Mesendoderm (in vitro differentiated cells): Measurements from ENCODE around the gene CCDC40.

ENCODE experiments used
- DNase-seq: peaks from one replicate; pipeline ENCODE4 v3.0.0; 2013
- H2AK5ac ChIP-seq: 2 replicates; pipeline ENCODE4 v1.6.1; 2013; ENCODE audit warnings: low read length, inconsistent platforms
- H2BK120ac ChIP-seq: 2 replicates; pipeline ENCODE4 v1.6.1; 2013; ENCODE audit warnings: low read depth, mild to moderate bottlenecking, low read length, moderate library complexity, mixed read lengths
- H2BK15ac ChIP-seq: replicated peaks from 2 replicates; pipeline ENCODE4 v1.6.1; 2013; ENCODE audit warnings: low read depth, mild to moderate bottlenecking, moderate library complexity
- H2BK5ac ChIP-seq: 2 replicates; pipeline ENCODE4 v1.6.1; 2013; ENCODE audit warnings: low read length, inconsistent platforms
- H3K18ac ChIP-seq: 2 replicates; pipeline ENCODE4 v1.6.1; 2013; ENCODE audit warnings: mild to moderate bottlenecking, low read length, mixed read lengths
- H3K23ac ChIP-seq: one replicate; pipeline ENCODE4 v1.6.1; 2013; ENCODE audit warnings: low read length
- H3K27ac ChIP-seq: 2 replicates; pipeline ENCODE4 v1.5.1; 2013; ENCODE audit warnings: low read depth, mild to moderate bottlenecking, inconsistent platforms, low read length, moderate library complexity
- H3K27me3 ChIP-seq: 2 replicates; pipeline ENCODE4 v1.6.1; 2013; ENCODE audit warnings: low read length, control low read depth, mild to moderate bottlenecking, inconsistent platforms; ENCODE audit not compliant: insufficient read depth, poor library complexity
- H3K36me3 ChIP-seq: 2 replicates; pipeline ENCODE4 v1.6.1; 2013; ENCODE audit warnings: low read length, inconsistent platforms; ENCODE audit not compliant: control insufficient read depth, insufficient read depth
- H3K4ac ChIP-seq: one replicate; pipeline ENCODE4 v1.6.1; 2013; ENCODE audit warnings: low read depth, mild to moderate bottlenecking, low read length, moderate library complexity
- H3K4me1 ChIP-seq: 2 replicates; pipeline ENCODE4 v1.6.1; 2013; ENCODE audit warnings: low read depth, low read length, inconsistent platforms; ENCODE audit not compliant: control insufficient read depth
- H3K4me2 ChIP-seq: 2 replicates; pipeline ENCODE4 v1.6.1; 2013; ENCODE audit warnings: low read length
- H3K4me3 ChIP-seq: 2 replicates; pipeline ENCODE4 v1.5.1; 2013; ENCODE audit warnings: mild to moderate bottlenecking, low read length
- H3K56ac ChIP-seq: one replicate; pipeline ENCODE4 v1.6.1; 2013; ENCODE audit warnings: low read length
- H3K79me1 ChIP-seq: 2 replicates; pipeline ENCODE4 v1.6.1; 2013; ENCODE audit warnings: low read length, inconsistent platforms
- H3K79me2 ChIP-seq: 2 replicates; pipeline ENCODE4 v1.6.1; 2013; ENCODE audit warnings: mild to moderate bottlenecking, low read length; ENCODE audit not compliant: control insufficient read depth, insufficient read depth
- H3K9ac ChIP-seq: 2 replicates; pipeline ENCODE4 v1.6.1; 2013; ENCODE audit warnings: low read length, inconsistent platforms
- H4K5ac ChIP-seq: one replicate; pipeline ENCODE4 v1.6.1; 2013; ENCODE audit warnings: low read length
- H4K8ac ChIP-seq: one replicate; pipeline ENCODE4 v1.6.1; 2013; ENCODE audit warnings: low read depth, mild to moderate bottlenecking, control low read depth, low read length, moderate library complexity
- WGBS: extraction: QIAGEN DNeasy Blood & Tissue Kit; methylation state at CpG from one replicate; pipeline ENCODE4 v1.1.7; 2013; ENCODE audit warnings: low lambda C conversion rate, missing lambda C conversion rate; ENCODE audit not compliant: insufficient coverage; ENCODE audit errors: extremely low coverage; 5-methylcytosine and 5-hydroxymethylcytosine counted together

CCDC40 gene

GRCh38 chr17:80095038-80095843 is 58.8 kb downstream of the CCDC40 start:
- no peak overlapping the region for H2BK120ac ChIP-seq
- no peak overlapping the region for H2BK15ac ChIP-seq
- H3K4me3 ChIP-seq = no peak overlapping the region
- no peaks in the 10 kb centered on the region for H3K36me3 ChIP-seq
- H3K23ac ChIP-seq = no peak overlapping the region
- H3K18ac ChIP-seq = no peak overlapping the region
- no peaks in the 10 kb centered on the region for H3K27me3 ChIP-seq
- no peak for DNase-seq
- no peak overlapping the region for H3K4ac ChIP-seq
- H3K4me2 ChIP-seq = no peak overlapping the region
- no peak overlapping the region for H3K56ac ChIP-seq
- no CpG with 5 or more reads among the region's 37 CpGs for WGBS
- no peaks in the 10 kb centered on the region for H3K79me2 ChIP-seq
- no peak overlapping the region for H4K5ac ChIP-seq
- H2BK5ac ChIP-seq = no peak overlapping the region
- H4K8ac ChIP-seq = no peak overlapping the region
- no peak overlapping the region for H3K9ac ChIP-seq
- H2AK5ac ChIP-seq = no peak overlapping the region
- H3K27ac ChIP-seq = no peak overlapping the region
- no peaks in the 10 kb centered on the region for H3K4me1 ChIP-seq
- no peaks in the 10 kb centered on the region for H3K79me1 ChIP-seq

- H3K36me3 ChIP-seq = no peaks in the 10 kb centered on the region
- H4K8ac ChIP-seq = no peak overlapping the region
- no peak overlapping the region for H2BK5ac ChIP-seq
- WGBS = no CpG with 5 or more reads among the region's 16 CpGs
- no peak overlapping the region for H3K4me3 ChIP-seq
- no peak overlapping the region for H3K4ac ChIP-seq
- no peak overlapping the region for H3K18ac ChIP-seq
- no peak overlapping the region for H3K9ac ChIP-seq
- DNase-seq = no peak
- no peak overlapping the region for H3K23ac ChIP-seq
- H3K79me2 ChIP-seq = no peaks in the 10 kb centered on the region
- no peak overlapping the region for H3K27ac ChIP-seq
- no peak overlapping the region for H3K56ac ChIP-seq
- no peak overlapping the region for H3K4me2 ChIP-seq
- no peaks in the 10 kb centered on the region for H3K4me1 ChIP-seq
- H2BK120ac ChIP-seq = no peak overlapping the region
- no peak overlapping the region for H2BK15ac ChIP-seq
- no peaks in the 10 kb centered on the region for H3K79me1 ChIP-seq
- no peak overlapping the region for H2AK5ac ChIP-seq
- H3K27me3 ChIP-seq = no peaks in the 10 kb centered on the region
- no peak overlapping the region for H4K5ac ChIP-seq
Observed at GRCh38 chr17:80095844-80096475, 59.5 kb downstream of the CCDC40 start.

GRCh38 chr17:80096561-80097021 is 60.1 kb downstream of the CCDC40 start:
- H3K79me2 ChIP-seq = no peaks in the 10 kb centered on the region
- H4K5ac ChIP-seq = no peak overlapping the region
- H3K18ac ChIP-seq = no peak overlapping the region
- H3K79me1 ChIP-seq = no peaks in the 10 kb centered on the region
- no CpG with 5 or more reads among the region's 12 CpGs for WGBS
- H3K4ac ChIP-seq = no peak overlapping the region
- H2AK5ac ChIP-seq = no peak overlapping the region
- H3K4me3 ChIP-seq = no peak overlapping the region
- DNase-seq = no peak
- no peak overlapping the region for H3K9ac ChIP-seq
- no peak overlapping the region for H3K27ac ChIP-seq
- no peak overlapping the region for H3K56ac ChIP-seq
- H3K4me1 ChIP-seq = no peaks in the 10 kb centered on the region
- H2BK120ac ChIP-seq = no peak overlapping the region
- H3K27me3 ChIP-seq = no peaks in the 10 kb centered on the region
- H2BK15ac ChIP-seq = no peak overlapping the region
- no peak overlapping the region for H2BK5ac ChIP-seq
- no peaks in the 10 kb centered on the region for H3K36me3 ChIP-seq
- H3K4me2 ChIP-seq = no peak overlapping the region
- H4K8ac ChIP-seq = no peak overlapping the region
- no peak overlapping the region for H3K23ac ChIP-seq

- WGBS = no CpG with 5 or more reads among the region's 17 CpGs
- H2BK5ac ChIP-seq = no peak overlapping the region
- no peak overlapping the region for H3K18ac ChIP-seq
- no peak overlapping the region for H3K4me2 ChIP-seq
- H3K79me1 ChIP-seq = no peaks in the 10 kb centered on the region
- no peak overlapping the region for H4K5ac ChIP-seq
- H3K23ac ChIP-seq = no peak overlapping the region
- H3K56ac ChIP-seq = no peak overlapping the region
- H2BK15ac ChIP-seq = no peak overlapping the region
- no peak overlapping the region for H2AK5ac ChIP-seq
- no peaks in the 10 kb centered on the region for H3K4me1 ChIP-seq
- no peak overlapping the region for H2BK120ac ChIP-seq
- H3K9ac ChIP-seq = no peak overlapping the region
- no peak overlapping the region for H4K8ac ChIP-seq
- no peaks in the 10 kb centered on the region for H3K79me2 ChIP-seq
- DNase-seq = no peak
- H3K27ac ChIP-seq = no peak overlapping the region
- H3K4me3 ChIP-seq = no peak overlapping the region
- H3K27me3 ChIP-seq = no peaks in the 10 kb centered on the region
- H3K4ac ChIP-seq = no peak overlapping the region
- H3K36me3 ChIP-seq = no peaks in the 10 kb centered on the region
Observed at GRCh38 chr17:80097127-80097621, 60.7 kb downstream of the CCDC40 start.

- no peak overlapping the region for H3K27ac ChIP-seq
- WGBS = 100% methylated on average over 1 of the region's 23 CpGs
Observed at GRCh38 chr17:80097844-80098691, 61.6 kb downstream of the CCDC40 start.

More at GRCh38 chr17:80097844-80098691, 61.6 kb downstream of the CCDC40 start:
- H3K79me2 ChIP-seq = no peaks in the 10 kb centered on the region
- H3K4me1 ChIP-seq = no peaks in the 10 kb centered on the region
- H3K4ac ChIP-seq = no peak overlapping the region
- H3K56ac ChIP-seq = no peak overlapping the region
- H2BK120ac ChIP-seq = no peak overlapping the region
- H4K8ac ChIP-seq = no peak overlapping the region
- H4K5ac ChIP-seq = no peak overlapping the region
- H3K79me1 ChIP-seq = no peaks in the 10 kb centered on the region
- H3K9ac ChIP-seq = no peak overlapping the region
- no peaks in the 10 kb centered on the region for H3K36me3 ChIP-seq
- H2AK5ac ChIP-seq = no peak overlapping the region
- no peak overlapping the region for H2BK5ac ChIP-seq
- H2BK15ac ChIP-seq = no peak overlapping the region
- no peak for DNase-seq
- H3K23ac ChIP-seq = no peak overlapping the region
- H3K4me3 ChIP-seq = no peak overlapping the region
- no peaks in the 10 kb centered on the region for H3K27me3 ChIP-seq
- H3K18ac ChIP-seq = no peak overlapping the region
- H3K4me2 ChIP-seq = no peak overlapping the region
